HCT116 (cell line): ENCODE data around the gene ETNK2. TPM values are rescaled to one million over a fixed set of nuclear protein-coding genes. Genes with fewer than 3 reads are reported as not detected.
A peak's percentile ranks its signal among the peaks of the same experiment; 100 is the strongest.

Experiments
- ATAC-seq: fragments of 200-7000 bp; cut with Tn5 transposase; 2 replicates; pipeline ENCODE4 v1.9.1; 2020; ENCODE audit warnings: mild to moderate bottlenecking, moderate library complexity
- BruUV-seq: library from RNA; stranded (reverse); fragments of 400-500 nt; replicated peaks from 2 replicates; lab custom pipeline; 2021; lab: Mats Ljungman, UMichigan
- CTCF ChIA-PET: fragments of 300-600 bp; sonication (Branson Sonifier 250); formaldehyde crosslinking; loops from one replicate; lab custom pipeline; 2021; ENCODE audit warnings: antibody characterized with exemption; lab: Charles Lee
- POLR2A ChIA-PET: fragments of 300-600, 350-600 bp; sonication (Branson Sonifier 250); formaldehyde crosslinking; loops from one replicate; lab custom pipeline; 2021; ENCODE audit warnings: antibody characterized with exemption; lab: Charles Lee
- RAD21 ChIA-PET, 2 experiments: fragments of 300-600 bp; sonication (Branson Sonifier 250); formaldehyde crosslinking; loops; one replicate each; lab custom pipeline; 2023; ENCODE audit warnings: low total read pairs in 2 of 2; ENCODE audit not compliant: uncharacterized antibody in 2 of 2, unreplicated experiment in 2 of 2, low non-redundant PET in 1 of 2; lab: Charles Lee
- DNase-seq: peaks from one replicate; pipeline ENCODE4 v3.0.0-alpha.2; 2010; ENCODE audit warnings: low read depth, low spot score
- H2AFZ ChIP-seq: fragments of 200-600 bp; shearing (Covaris generic), sonication (generic); 2 replicates; pipeline ENCODE4 v1.6.1; 2017; ENCODE audit warnings: low read depth, mixed run types, mixed read lengths, antibody characterized with exemption, low read length; ENCODE audit not compliant: poor library complexity, severe bottlenecking
- H3K27ac ChIP-seq: 2 replicates; pipeline ENCODE4 v1.5.1; 2012; ENCODE audit warnings: low read depth, low read length
- H3K27me3 ChIP-seq: fragments of 200-600 bp; sonication (generic); 2 replicates; pipeline ENCODE4 v1.6.1; 2016; ENCODE audit warnings: mixed run types, low read length, mixed read lengths; ENCODE audit not compliant: insufficient read depth
- H3K36me3 ChIP-seq, 2 experiments: fragments of 200-500 bp in 1 of 2; fragments of 200-600 bp in 1 of 2; sonication (Bioruptor generic) in 1 of 2; sonication (generic) in 1 of 2; 2 replicates each; pipeline versions ENCODE4 v1.5.1 to v1.6.1; 2014 to 2016; ENCODE audit warnings: low read length in 2 of 2, inconsistent platforms in 1 of 2, mixed read lengths in 1 of 2, mixed run types in 1 of 2; ENCODE audit not compliant: insufficient read depth in 2 of 2, control insufficient read depth in 1 of 2
- H3K4me1 ChIP-seq, 2 experiments: fragments of 200-600 bp in 1 of 2; sonication (generic) in 1 of 2; 2 replicates each; pipeline versions ENCODE4 v1.5.1 to v1.6.1; 2012 to 2017; ENCODE audit warnings: low read length in 2 of 2, inconsistent platforms in 1 of 2, mild to moderate bottlenecking in 1 of 2, mixed read lengths in 1 of 2, mixed run types in 1 of 2, moderate library complexity in 1 of 2; ENCODE audit not compliant: insufficient read depth in 2 of 2, control insufficient read depth in 1 of 2
- H3K4me2 ChIP-seq: fragments of 200-600 bp; sonication (generic); 2 replicates; pipeline ENCODE4 v1.6.1; 2017; ENCODE audit warnings: mixed run types, low read length, mixed read lengths
- H3K4me3 ChIP-seq, 2 experiments: fragments of 200-600 bp in 1 of 2; sonication (generic) in 1 of 2; replicated peaks in 1 of 2; 2 replicates each; pipeline ENCODE4 v1.5.1; 2011 to 2016; ENCODE audit warnings: low read length in 2 of 2, control low read depth in 1 of 2, low read depth in 1 of 2, mild to moderate bottlenecking in 1 of 2, mixed read lengths in 1 of 2, mixed run types in 1 of 2
- H3K79me2 ChIP-seq: fragments of 200-600 bp; sonication (generic); 2 replicates; pipeline ENCODE4 v1.6.1; 2017; ENCODE audit warnings: mild to moderate bottlenecking, mixed run types, low read length, moderate library complexity, mixed read lengths; ENCODE audit not compliant: insufficient read depth
- H3K9ac ChIP-seq: fragments of 200-600 bp; sonication (generic); 2 replicates; pipeline ENCODE4 v1.6.1; 2016; ENCODE audit warnings: low read length, mixed read lengths
- H3K9me2 ChIP-seq: fragments of 200-600 bp; sonication (generic), shearing (Covaris generic); 2 replicates; pipeline ENCODE4 v1.6.1; 2017; ENCODE audit warnings: mixed run types, mild to moderate bottlenecking, moderate library complexity; ENCODE audit not compliant: insufficient read depth
- H3K9me3 ChIP-seq, 2 experiments: fragments of 200-500 bp in 1 of 2; fragments of 200-600 bp in 1 of 2; sonication (Bioruptor generic) in 1 of 2; sonication (generic) in 1 of 2; 2 replicates each; pipeline ENCODE4 v1.6.1; 2014 to 2017; ENCODE audit warnings: low read length in 2 of 2, mixed read lengths in 2 of 2, inconsistent platforms in 1 of 2, low read depth in 1 of 2, mild to moderate bottlenecking in 1 of 2, mixed run types in 1 of 2, moderate library complexity in 1 of 2; ENCODE audit not compliant: control insufficient read depth in 1 of 2, insufficient read depth in 1 of 2
- H4K20me1 ChIP-seq: fragments of 200-600 bp; sonication (generic), shearing (Covaris generic); 2 replicates; pipeline ENCODE4 v1.6.1; 2017; ENCODE audit warnings: mixed run types, mild to moderate bottlenecking, moderate library complexity; ENCODE audit not compliant: insufficient read depth
- CTCF ChIP-seq, 3 experiments: fragments of 200-600 bp in 1 of 3; sonication (generic) in 1 of 3; IDR thresholded peaks in 2 of 3; conservative IDR thresholded peaks in 1 of 3; 2 replicates each; pipeline ENCODE4 v1.5.1; 2012 to 2017; ENCODE audit warnings: low read depth in 2 of 3, low read length in 2 of 3, antibody characterized with exemption in 1 of 3, borderline replicate concordance in 1 of 3, control low read depth in 1 of 3, mild to moderate bottlenecking in 1 of 3, mixed read lengths in 1 of 3, mixed run types in 1 of 3, moderate library complexity in 1 of 3; ENCODE audit not compliant: insufficient read depth in 1 of 3
- EGR1 ChIP-seq: IDR thresholded peaks from 2 replicates; pipeline ENCODE4 v1.6.1; 2012; ENCODE audit warnings: low read depth
- EZH2 ChIP-seq: fragments of 200-600 bp; sonication (generic); IDR thresholded peaks from 2 replicates; pipeline ENCODE4 v1.6.1; 2017; ENCODE audit warnings: antibody characterized with exemption, mixed run types
- FOSL1 ChIP-seq: IDR thresholded peaks from 2 replicates; pipeline ENCODE4 v1.6.1; 2012; ENCODE audit warnings: low read depth
- JUND ChIP-seq: IDR thresholded peaks from 2 replicates; pipeline ENCODE4 v1.6.1; 2012
- SP1 ChIP-seq: IDR thresholded peaks from 2 replicates; pipeline ENCODE4 v1.6.1; 2012; ENCODE audit warnings: low read depth
- ZBTB33 ChIP-seq: IDR thresholded peaks from 2 replicates; pipeline ENCODE4 v1.6.1; 2011; ENCODE audit warnings: mild to moderate bottlenecking, low read length, moderate library complexity; ENCODE audit not compliant: insufficient replicate concordance; ENCODE audit errors: extremely low read depth
- intact Hi-C: fragments of 100-400 bp; cut with micrococcal nuclease; formaldehyde crosslinking; loops from 2 replicates; pipeline ENCODE4 v1.10.0; 2022
- total RNA-seq: library from RNA; stranded (reverse); gene quantifications from one replicate; pipeline ENCODE4 v1.2.1, GENCODE V29; 2021; ENCODE audit not compliant: unreplicated experiment

Gene ETNK2
- total RNA-seq, 1 experiment from 2014 or later: 16.1 TPM

GRCh38 chr1:204128464-204128963 lies 23.3 kb downstream of the ETNK2 start:
- intact Hi-C loops: no loop called here

More at GRCh38 chr1:204128464-204128963, 23.3 kb downstream of the ETNK2 start:
- ATAC-seq (peak; percentile 9; the same call in 1 of the 2 replicates), DNase-seq (no peak)
- TF ChIP-seq CTCF (IDR thresholded peaks at IDR 0.05 in 2 of 3, conservative IDR thresholded peaks at IDR 0.05 in 1 of 3; ENCODE audit: borderline replicate concordance in 1 of 3, insufficient read depth in 1 of 3, low read depth in 2 of 3, low read length in 2 of 3): no peak
- TF ChIP-seq ZBTB33: no peak
- no peak for TF ChIP-seq EGR1
- no peak for TF ChIP-seq FOSL1
- TF ChIP-seq SP1: no peak
- no peak for TF ChIP-seq JUND
- no peak for TF ChIP-seq EZH2
- Histone ChIP-seq H3K4me3 (no peak overlapping the region), H3K9ac (no peak overlapping the region), H3K9me3 (no peaks in the 10 kb centered on the region), H3K27me3 (no peaks in the 10 kb centered on the region), H4K20me1 (no peaks in the 10 kb centered on the region), H3K27ac (no peak overlapping the region), H3K79me2 (no peaks in the 10 kb centered on the region), H3K9me2 (no peaks in the 10 kb centered on the region), H3K4me1 (peaks cover 21 to 45% of the 10 kb centered on the region in 2 experiments), H3K4me2 (peak overlapping the region; percentile 63), H2AFZ (no peak overlapping the region), H3K36me3 (no peaks in the 10 kb centered on the region)
- POLR2A ChIA-PET: interaction anchor here (1.3 to 2.4 kb wide), 4 partner anchors 9 to 268 kb away, joined by 4 to 14 read pairs (median 7); partner anchors contain the start of gene SNRPE
- no TSS peak for BruUV-seq
- RAD21 ChIA-PET: interaction anchor here (1.0 to 1.8 kb wide), 4 partner anchors 48 to 258 kb away, joined by 3 to 14 read pairs (median 8); no protein-coding TSS in a partner anchor
- CTCF ChIA-PET: interaction anchor here (0.8 to 7.6 kb wide), 28 partner anchors 9 to 275 kb away, joined by 3 to 246 read pairs (median 6); partner anchors contain the start of genes ETNK2, GOLT1A, SNRPE and SOX13
